ENCODE measurements around the gene NPSR1.

The NPSR1 gene

DNA sequence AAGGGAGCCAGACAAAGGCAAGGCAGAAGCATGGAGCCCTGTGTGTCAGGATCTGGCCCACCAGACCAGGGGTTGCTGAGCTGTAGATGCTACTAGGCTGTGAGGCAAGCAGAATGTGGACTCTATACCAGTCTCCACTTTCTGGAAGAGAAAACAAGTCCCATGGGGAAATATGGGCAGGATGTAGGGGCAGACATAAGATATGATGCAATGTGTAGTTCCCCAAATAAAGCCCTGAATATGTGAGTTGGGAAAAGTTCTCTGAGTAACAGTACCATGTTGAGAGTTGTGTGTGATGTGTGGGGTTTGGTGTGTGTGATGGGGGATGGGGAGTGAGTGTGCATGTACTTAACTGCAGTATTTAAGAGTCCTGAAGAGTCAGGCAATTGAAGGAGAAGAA lies 62.3 kb downstream of the NPSR1 start:
- DNase-seq (ENCODE audit: low read depth in 2 of 2) = no peak

DNA sequence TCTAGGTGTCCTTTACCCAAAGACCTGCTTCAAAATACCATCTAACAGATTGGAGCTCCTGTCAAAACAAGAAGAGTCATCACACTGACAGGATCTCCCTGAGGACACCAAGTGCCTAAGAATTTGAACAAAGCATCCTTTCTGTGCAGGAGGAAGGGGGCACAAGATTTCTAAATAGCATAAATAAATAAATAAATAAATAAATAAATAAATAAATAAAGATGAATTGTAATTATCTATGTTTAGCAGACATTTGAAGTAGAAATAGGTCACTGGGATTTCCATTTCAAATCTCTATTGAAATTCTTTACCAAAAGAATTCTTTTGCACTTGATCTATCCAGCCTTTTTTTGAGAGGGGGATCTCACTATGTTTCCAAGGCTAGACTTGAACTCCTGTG lies 65.3 kb downstream of the NPSR1 start:
- no peak for DNase-seq (ENCODE audit: low read depth in 2 of 2)

GRCh38 chr7:34723866-34724490 lies 66.0 kb downstream of the NPSR1 start:
- DNase-seq (ENCODE audit: low read depth in 2 of 2) = no peak

- no peak for DNase-seq (ENCODE audit: low read depth in 2 of 2)
Observed at GRCh38 chr7:34726221-34726620, 68.2 kb downstream of the NPSR1 start.

GRCh38 chr7:34727464-34727995 lies 69.5 kb downstream of the NPSR1 start:
- DNase-seq (ENCODE audit: low read depth in 2 of 2) = no peak

GRCh38 chr7:34728156-34728555 lies 70.1 kb downstream of the NPSR1 start:
- no peak for DNase-seq (ENCODE audit: low read depth in 2 of 2)

DNA sequence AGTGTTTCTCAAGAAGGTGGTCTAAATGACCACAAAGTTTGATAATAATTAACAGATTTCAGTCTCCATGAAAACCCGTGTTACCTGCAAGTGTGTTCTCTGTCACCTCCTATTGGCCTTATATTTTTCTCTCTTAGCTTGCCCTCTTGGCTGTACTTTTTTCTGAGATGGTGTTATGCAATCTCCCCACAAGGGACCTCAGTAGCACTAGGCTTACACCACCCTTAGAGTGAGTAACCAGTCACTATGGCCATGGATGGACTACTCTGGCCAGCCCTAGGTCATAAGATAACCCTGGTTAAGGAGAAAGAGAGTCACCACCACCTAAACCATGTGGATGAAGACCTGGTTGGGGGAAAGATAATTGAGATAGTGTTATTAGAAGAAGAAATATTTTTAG lies 76.8 kb downstream of the NPSR1 start:
- no peak for DNase-seq (ENCODE audit: low read depth in 2 of 2)

DNA sequence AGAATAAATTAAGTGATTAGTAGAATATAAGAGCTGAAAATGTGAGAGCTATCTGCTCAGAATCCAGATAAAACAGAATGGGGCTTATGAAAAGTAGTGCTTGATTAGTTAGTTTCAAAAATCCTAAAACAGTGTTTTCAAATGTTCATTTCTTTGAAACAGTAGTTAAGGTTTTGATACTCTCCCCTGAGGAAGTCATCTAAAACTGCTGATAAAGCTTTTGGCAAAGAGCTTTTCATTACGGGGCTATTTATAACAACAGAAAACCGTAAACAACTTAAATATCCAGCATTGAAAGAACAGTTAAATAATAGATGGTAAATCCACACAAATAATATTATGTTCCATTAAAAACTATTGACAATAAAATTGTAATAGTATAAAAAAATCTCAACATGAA lies 77.5 kb downstream of the NPSR1 start:
- no peak for DNase-seq (ENCODE audit: low read depth in 2 of 2)

- no peak for DNase-seq (ENCODE audit: low read depth in 2 of 2)
Observed at GRCh38 chr7:34739651-34740300, 81.8 kb downstream of the NPSR1 start.

DNA sequence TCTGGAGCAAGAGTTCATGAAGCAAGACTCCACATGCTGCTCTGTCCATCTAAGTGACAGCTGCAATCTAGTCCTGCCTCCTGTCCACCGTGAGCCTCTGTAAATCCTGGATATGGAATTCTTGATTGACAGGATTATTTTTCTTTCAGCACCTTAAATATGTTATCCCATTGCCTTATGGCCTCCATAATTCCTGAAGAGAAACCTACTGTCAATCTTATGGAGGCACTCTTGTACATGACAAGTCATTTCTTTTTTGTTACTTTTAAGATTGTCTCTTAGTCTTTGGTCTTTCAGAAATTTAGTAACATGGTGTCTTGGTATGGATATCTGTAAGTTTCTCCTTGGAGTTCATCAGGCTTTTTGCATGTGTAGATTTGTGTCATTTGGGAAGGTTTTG lies 82.8 kb downstream of the NPSR1 start:
- no peak for DNase-seq (ENCODE audit: low read depth in 2 of 2)

- no peak for DNase-seq (ENCODE audit: low read depth in 2 of 2)
Observed at GRCh38 chr7:34747176-34747781, 89.3 kb downstream of the NPSR1 start.

DNA sequence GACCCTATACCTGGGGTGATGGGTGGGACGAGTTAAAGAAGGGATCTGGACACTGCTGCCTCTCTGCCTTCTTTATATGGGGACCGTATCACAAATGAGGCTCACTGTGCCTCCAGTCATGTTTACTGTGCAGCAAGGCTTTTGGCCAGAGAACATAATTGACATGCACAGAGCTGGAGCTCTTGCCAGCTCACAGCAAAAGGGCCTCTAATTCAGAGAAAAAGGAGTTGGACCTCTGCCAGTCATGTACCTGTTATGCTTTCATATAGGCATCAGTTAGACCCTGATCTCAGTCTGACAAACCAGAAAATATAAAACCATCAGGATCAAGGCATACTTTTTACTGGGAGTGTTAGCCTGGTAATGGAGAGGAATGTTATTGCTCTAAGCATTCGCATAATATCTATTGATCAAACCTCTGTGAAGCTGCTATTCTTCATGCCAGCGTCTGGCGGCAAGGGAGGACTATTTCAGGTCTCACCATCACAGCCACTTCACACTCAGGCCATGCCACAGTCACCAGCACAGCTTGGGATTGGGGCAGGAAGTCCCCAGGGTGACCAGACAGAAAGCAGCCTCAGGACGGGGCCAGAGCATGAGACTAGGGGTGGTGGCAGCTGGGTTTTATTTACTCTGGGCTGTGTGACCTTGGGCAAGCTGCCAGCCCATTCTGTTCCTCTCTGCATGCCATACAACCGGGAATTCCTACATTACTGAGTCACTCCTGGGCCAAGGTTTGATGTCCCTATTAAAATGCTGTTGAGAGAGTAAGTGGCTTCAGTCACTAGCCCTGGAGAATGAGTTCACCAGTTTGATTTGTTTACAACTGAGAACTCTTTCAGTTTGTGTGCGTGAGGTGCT lies 90.1 kb downstream of the NPSR1 start:
- no peak for DNase-seq (ENCODE audit: low read depth in 2 of 2)

DNA sequence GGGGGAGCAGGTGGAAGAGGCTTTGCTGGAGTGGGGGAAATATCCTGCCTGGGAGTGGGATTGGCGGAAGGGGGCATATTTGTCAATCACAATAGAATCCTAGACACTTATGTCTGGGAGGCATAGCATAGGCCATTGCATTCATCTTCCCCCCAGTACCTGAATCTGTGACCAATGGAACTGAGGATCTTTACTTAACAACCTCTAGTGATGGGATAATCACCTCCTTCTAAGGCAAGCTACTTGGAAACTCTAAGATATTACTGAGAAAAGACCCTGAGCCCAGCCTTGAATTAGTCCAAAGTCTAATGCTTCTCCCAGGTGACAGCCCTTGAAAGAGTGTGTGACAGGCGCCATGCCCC lies 90.7 kb downstream of the NPSR1 start:
- DNase-seq (ENCODE audit: low read depth in 2 of 2) = no peak

DNA sequence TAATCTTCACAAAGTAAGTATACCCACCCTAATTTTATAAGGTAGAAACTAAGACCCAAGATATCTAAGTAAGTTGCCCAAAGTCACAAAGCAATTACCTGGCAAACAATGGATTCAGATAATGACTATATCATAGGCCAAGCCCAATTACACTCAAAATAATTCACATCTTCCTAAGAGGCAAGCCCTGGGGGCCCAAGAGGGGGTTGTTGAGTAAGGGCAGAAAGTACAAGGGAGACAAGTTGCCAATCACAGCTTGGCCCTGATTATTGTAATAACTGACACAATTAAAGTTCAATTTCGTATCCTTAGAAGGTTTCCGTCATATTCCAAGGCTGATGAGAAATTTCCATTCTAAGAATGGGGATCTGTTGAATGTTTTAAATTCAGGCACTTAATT lies 91.4 kb downstream of the NPSR1 start:
- no peak for DNase-seq (ENCODE audit: low read depth in 2 of 2)

DNA sequence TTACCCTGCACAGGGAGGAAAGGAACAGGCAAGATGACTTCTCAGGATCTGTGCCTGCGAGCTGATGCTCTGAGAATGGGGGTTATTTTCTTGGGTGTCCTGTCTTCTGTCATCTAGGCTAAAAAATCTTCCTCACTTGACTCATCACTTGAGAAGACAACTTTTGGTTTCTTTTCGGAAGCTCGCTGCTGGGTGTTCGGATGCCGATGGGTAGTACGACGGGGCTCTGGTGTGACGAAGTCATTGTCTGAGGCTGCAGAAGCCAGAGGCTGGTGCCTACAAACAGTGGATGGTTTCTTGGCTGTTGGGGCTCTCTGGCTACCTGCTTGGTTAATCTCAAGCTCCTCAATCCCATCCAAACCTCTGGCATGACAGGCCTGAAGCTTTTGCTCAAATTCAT lies 92.2 kb downstream of the NPSR1 start:
- DNase-seq (ENCODE audit: low read depth in 2 of 2) = no peak

DNA sequence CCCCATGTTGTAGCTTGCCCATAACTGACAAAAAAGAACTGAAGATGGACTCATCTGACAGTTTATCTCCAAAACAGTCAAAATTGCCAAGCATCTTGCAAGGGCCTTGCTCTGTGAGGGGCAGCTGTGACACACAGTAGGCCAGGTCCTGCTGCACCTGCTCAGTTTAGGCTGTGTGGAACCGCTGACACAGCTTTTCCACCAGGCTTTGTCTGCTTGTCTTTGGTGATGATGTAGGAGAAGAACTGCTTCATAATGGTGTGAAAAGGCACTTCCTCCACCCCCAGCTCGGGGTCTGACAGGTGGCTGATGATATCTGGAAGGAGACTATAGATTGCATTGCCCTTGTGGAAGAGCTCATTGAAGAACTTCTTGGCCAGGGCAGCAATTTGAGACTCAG lies 92.6 kb downstream of the NPSR1 start:
- DNase-seq (ENCODE audit: low read depth in 2 of 2) = no peak

DNA sequence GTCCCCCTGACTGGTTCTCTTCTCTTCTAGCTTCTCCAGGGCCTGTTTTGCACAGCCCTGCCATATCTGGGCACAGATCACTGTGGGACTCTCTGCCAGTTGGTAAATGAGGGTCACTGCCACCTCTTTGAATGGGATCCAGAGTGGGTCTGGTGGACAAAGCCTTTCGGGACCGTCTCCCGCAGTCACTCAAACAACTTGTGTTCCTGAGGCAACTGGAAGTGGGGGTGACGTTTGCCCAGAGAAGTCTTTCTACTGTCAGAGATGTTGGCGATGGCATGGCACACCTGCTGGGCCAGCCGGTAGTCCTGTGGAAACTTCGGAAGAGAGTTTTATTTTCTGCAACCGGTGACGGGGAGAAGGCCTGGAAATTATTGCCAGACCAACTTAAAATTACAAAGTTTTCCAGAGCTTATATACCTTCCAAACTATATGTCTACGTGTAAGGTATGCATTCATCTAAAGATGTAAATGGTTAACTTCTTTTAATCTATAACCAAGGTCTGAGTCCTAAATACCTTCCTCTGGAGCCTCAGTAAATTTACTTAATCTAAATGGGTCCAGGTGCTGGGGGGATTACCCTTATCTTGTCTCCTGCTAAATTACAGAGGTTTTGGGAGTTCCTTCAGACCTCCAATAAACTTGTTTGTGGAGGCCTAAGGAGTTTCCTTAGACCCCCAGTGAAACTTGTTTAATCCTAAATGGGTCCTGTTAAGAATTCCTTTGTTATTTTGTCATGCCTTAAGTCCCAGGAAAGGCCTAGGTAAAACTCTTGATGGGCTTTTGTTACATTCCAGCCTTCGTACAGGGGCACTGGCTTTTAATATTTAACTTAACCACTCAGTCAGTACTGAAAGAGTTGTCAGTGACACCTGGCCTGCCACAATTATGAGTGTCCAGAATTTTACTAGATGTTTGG lies 94.0 kb downstream of the NPSR1 start:
- no peak for DNase-seq (ENCODE audit: low read depth in 2 of 2)

- no peak for DNase-seq (ENCODE audit: low read depth in 2 of 2)
Observed at GRCh38 chr7:34752929-34753328, 94.9 kb downstream of the NPSR1 start.

DNA sequence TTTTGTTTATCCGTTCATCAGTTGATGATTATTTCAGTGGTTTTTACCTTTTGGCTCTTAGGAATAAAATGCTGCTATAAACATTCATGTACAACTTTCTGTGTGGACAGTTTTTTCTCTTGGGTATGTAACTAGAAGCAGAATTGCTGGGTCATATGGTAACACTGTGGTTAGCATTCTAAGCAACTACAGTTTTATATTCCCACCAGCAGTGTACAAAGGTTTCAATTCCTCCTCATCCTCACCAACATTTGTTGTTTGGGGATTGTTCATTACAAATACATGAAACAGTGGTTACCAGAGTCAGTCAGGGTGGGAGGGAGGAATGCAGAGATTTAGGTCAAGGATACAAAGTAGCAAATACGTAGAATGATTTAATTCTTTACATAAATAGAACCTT lies 97.0 kb downstream of the NPSR1 start:
- DNase-seq (ENCODE audit: low read depth in 2 of 2) = no peak

GRCh38 chr7:34756025-34756437 lies 98.0 kb downstream of the NPSR1 start:
- DNase-seq (ENCODE audit: low read depth in 2 of 2) = no peak

GRCh38 chr7:34756691-34757090 lies 98.7 kb downstream of the NPSR1 start:
- DNase-seq (ENCODE audit: low read depth in 2 of 2) = no peak
